ENCODE data around the gene SIL1. TPM values are rescaled to one million over a fixed set of nuclear protein-coding genes. Genes with fewer than 3 reads are reported as not detected.

The SIL1 gene
- total RNA-seq, 2 donors from 2014 or later: 24.4 to 27.0 TPM

DNA sequence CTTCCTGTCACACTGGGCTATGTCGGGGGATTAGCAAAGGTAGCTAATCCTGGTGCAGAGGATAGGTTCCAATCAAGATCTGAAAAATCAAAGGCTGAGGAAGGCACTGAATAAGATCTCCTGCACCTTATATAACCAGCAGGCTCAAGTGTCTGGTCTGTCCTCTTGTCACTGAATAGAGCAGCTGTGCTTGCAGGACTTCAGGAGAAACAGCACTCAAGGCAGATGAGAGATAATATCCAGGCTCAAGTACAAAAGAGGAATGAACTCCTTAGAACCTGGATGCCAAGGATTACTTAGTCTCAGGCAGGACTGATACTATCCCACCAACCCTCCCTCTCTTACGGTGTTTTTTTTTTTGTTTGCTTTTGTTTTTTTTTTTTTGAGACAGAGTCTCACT is 214.2 kb downstream of the SIL1 start:
- peaks cover 21% of the 10 kb centered on the region for H3K4me1 Mint-ChIP-seq
- no peaks in the 10 kb centered on the region for H3K9me3 Mint-ChIP-seq
- H3K27me3 Mint-ChIP-seq: no peaks in the 10 kb centered on the region
- no peaks in the 10 kb centered on the region for H3K36me3 Mint-ChIP-seq (ENCODE audit: low read depth)
- ATAC-seq (replicated peaks): no peak
- H3K27ac Mint-ChIP-seq: no peak overlapping the region
- no peak overlapping the region for H3K4me3 Mint-ChIP-seq

DNA sequence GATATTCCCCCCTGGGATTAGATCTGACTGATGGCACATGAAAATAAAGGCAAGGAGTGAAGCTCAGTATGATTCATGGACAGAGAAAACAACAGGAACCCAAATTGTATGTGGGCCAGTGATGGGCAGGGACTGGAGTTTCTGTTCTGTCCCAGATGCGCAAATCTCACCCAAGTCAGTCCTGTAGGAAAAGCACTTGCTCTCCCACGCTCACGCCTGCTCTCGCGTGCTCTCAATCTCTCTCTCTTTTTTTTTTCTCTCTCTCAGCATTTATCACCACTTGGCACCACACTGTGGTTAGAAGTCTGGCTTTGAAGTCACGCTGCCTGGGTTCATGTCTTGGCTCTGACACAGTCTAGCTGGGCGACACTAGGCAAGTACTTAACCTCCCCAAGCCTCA is 216.6 kb downstream of the SIL1 start:
- no peaks in the 10 kb centered on the region for H3K9me3 Mint-ChIP-seq

DNA sequence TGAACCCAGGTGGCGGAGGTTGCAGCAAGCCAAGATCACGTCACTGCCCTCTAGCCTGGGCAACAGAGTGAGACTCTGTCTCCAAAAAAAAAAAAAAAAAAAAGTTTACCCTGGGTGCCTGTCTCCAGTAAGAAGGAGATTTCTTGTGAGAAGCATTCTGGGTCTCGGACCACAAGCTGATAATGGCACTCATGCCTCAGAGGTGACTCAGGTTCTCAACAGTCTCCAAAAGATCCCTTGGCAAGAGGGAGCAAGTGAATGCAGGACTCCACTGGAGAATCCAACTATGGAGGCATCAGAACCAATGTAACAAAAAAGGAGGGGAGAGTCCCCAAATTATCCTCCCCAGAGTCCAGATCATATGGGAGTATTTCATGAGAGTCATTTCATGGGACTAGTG is 217.0 kb downstream of the SIL1 start:
- H3K27me3 Mint-ChIP-seq: no peaks in the 10 kb centered on the region
- no peaks in the 10 kb centered on the region for H3K9me3 Mint-ChIP-seq
- H3K4me3 Mint-ChIP-seq: no peak overlapping the region
- no peaks in the 10 kb centered on the region for H3K36me3 Mint-ChIP-seq (ENCODE audit: low read depth)
- ATAC-seq (replicated peaks): no peak
- peaks cover 21% of the 10 kb centered on the region for H3K4me1 Mint-ChIP-seq
- H3K27ac Mint-ChIP-seq: peak overlapping the region; percentile 28

More for the DNA sequence above, 216.6 kb downstream of the SIL1 start:
- peak overlapping the region; percentile 5 for H3K27ac Mint-ChIP-seq
- H3K4me1 Mint-ChIP-seq: peaks cover 21% of the 10 kb centered on the region
- peak; percentile 75 for ATAC-seq (replicated peaks)
- H3K36me3 Mint-ChIP-seq (ENCODE audit: low read depth): no peaks in the 10 kb centered on the region
- no peaks in the 10 kb centered on the region for H3K27me3 Mint-ChIP-seq
- peak overlapping the region; percentile 1 for H3K4me3 Mint-ChIP-seq

DNA sequence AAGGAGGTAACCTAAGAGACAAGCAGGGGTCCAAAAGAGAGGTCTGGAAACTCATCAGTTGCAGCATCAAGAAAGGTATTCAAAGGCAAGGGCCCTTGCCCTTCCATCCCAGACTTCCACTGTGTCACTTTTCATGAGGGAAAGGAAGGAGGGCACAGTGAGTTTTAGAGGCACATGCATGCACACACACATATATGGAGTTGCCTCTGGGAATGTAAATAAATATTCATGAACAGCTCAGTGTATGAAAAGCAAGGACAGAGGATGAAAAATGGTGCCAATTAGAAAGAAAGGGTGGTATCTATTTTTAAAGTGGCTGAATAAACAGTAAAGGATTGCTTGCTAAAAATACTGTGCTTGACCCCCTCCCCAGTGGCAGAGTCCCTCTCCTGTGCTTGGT is 217.7 kb downstream of the SIL1 start:
- Mint-ChIP-seq H3K4me3 (peak overlapping the region; percentile 34), H3K9me3 (no peaks in the 10 kb centered on the region), H3K36me3 (ENCODE audit: low read depth) (no peaks in the 10 kb centered on the region), H3K27ac (peak overlapping the region; percentile 57), H3K27me3 (no peaks in the 10 kb centered on the region), H3K4me1 (peaks cover 21% of the 10 kb centered on the region)
- no peak for ATAC-seq (replicated peaks)

DNA sequence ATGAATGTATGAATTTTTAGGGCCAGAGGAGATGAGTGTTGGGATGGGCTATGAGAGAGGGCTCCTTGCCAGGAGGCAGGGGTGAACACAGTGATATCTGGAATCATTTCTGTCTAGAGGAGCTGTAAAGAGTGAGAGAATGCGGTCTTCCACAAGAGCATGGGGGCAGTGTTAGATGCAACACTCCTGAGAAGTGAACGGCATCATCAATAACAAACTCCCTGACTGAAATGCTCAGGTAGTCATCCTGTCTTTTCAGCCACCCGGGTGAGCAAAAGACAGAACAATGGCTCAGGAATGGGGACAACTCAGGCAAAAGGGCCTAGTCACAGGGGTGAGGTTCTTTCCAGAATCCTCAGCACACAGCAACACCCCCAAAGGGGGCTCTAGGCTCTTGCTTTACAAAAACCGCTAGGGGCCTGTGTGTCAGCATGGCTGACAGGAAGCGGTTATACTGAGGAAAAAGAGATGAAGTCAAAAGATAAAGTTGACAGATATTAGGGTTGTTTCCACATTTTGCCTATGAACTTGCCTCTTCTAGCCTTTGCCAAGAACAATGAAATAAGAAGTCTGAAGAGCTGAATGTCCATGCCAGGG is 218.4 kb downstream of the SIL1 start:
- H3K9me3 Mint-ChIP-seq: no peaks in the 10 kb centered on the region
- ATAC-seq (replicated peaks): peak; percentile 50
- peak overlapping the region; percentile 34 for H3K4me3 Mint-ChIP-seq
- peaks cover 21% of the 10 kb centered on the region for H3K4me1 Mint-ChIP-seq
- no peaks in the 10 kb centered on the region for H3K27me3 Mint-ChIP-seq
- H3K27ac Mint-ChIP-seq: peak overlapping the region; percentile 57
- no peaks in the 10 kb centered on the region for H3K36me3 Mint-ChIP-seq (ENCODE audit: low read depth)

DNA sequence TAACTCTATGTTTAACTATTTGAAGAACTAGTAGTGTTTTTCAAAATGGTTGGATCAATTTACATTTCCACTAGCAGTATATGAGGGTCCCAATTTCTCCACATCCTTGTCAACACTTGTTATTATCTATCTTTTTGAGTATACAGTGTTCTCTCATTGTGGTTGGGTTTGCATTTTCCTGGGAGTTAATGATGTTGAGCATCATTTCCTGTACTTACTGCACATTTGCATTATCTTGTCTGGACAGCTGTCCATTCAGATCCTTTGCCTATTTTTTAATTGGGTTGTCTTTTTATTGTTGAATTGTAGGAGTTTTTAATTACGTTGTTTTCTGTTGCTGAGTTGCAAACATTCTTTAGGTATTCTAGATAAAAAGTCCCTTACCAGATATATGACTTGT is 219.6 kb downstream of the SIL1 start:
- no peaks in the 10 kb centered on the region for H3K36me3 Mint-ChIP-seq (ENCODE audit: low read depth)
- no peaks in the 10 kb centered on the region for H3K27me3 Mint-ChIP-seq
- H3K4me3 Mint-ChIP-seq: no peak overlapping the region
- no peak for ATAC-seq (replicated peaks)
- no peaks in the 10 kb centered on the region for H3K9me3 Mint-ChIP-seq
- H3K27ac Mint-ChIP-seq: no peak overlapping the region
- peaks cover 18% of the 10 kb centered on the region for H3K4me1 Mint-ChIP-seq

DNA sequence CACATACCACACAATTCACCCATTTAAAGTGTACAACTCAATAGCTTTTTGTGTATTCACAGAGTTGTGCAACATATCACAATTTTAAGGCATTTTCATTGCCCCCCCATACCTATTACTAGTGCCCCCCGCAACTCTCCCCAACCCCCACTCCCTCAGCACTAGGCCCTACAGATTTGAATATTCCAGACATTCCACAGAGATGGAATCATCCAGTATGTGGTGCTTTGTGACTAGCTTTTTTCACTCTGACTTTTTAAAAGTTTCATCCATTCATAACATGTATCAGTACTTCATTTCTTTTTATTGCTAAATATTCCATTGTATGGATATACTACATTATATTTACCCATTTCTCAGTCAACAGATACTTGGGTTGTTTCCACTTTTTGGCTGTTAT is 220.1 kb downstream of the SIL1 start:
- Mint-ChIP-seq H3K9me3 (no peaks in the 10 kb centered on the region), H3K27ac (no peak overlapping the region), H3K36me3 (ENCODE audit: low read depth) (no peaks in the 10 kb centered on the region), H3K4me3 (no peak overlapping the region), H3K27me3 (no peaks in the 10 kb centered on the region), H3K4me1 (peaks cover 16% of the 10 kb centered on the region)
- ATAC-seq (replicated peaks): no peak

DNA sequence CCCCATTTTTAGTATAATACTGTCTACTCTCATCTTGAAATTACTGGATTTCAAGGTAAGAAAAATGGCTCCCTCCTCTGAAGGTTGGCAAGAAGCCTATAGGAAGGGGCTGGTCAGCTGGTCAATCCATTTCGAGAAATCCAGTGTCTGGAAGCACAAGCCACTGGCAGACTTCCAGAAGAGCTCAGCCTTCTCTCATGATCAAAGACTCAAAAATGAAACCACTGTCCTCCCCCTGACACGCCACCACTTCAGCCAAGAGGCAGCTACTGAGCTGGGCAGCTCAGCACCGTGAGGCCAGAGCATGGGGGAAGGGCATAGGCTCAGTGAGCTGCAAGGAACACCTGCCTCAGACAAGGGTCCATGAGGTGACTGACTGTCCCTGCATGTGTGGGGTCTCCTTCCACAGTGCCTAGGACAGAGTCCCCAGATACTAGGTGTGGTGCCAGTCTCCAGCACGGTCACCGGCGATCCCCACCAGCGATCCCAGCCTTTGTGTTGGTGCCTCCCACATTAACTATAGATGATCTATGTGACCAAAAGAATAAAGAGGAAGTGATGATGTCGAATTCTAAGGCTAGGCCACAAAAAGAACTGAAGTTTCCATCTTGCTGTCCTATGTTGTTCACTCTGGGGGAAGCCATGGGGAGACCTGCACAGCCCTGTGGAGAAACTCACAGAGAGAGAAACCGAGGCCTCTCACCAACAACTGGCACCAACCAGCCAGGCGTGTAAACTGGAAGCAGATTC is 222.9 kb downstream of the SIL1 start:
- ATAC-seq (replicated peaks): no peak
- Mint-ChIP-seq H3K9me3 (no peaks in the 10 kb centered on the region), H3K27ac (no peak overlapping the region), H3K4me1 (peaks cover 13% of the 10 kb centered on the region), H3K4me3 (no peak overlapping the region), H3K27me3 (no peaks in the 10 kb centered on the region), H3K36me3 (ENCODE audit: low read depth) (no peaks in the 10 kb centered on the region)

DNA sequence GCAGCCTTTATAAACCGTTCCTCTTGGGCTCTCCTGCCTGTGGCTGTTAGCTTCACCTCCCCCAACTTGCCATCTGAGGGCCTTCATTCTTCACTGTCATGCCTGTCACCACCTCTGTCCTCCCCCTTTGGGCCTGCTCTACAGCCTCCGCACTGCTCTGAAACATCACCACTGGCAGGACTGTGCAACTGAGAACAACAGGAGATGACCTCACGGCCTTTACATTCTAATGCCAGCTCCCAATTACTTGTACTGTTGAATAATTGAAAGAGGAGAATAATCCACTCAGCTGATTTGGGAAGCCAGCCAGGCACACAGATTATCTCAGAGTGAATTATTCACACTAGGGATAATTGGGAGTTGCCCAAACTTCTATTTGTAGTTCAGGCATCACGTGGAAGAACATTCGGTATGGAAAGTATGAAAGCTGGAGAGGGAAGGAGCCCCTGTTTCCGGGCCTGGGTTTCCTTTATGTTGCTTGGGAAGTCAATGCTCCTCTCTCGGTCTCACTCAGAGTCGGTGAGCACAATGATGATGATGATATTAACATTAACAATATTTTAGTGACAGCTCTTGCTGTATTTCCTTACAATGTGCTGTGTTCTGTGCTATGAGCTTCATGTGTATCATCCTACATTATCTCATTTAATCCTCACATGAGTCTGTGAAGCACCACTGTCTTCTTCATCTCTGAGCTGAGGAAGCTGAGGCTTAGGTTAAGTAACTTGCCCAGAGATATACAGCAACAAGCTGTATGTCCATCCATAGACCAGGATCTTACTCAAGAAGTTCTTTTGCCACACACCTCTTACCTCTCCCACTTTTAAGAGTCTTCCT is 223.7 kb downstream of the SIL1 start:
- Mint-ChIP-seq H3K9me3 (no peaks in the 10 kb centered on the region), H3K4me3 (no peak overlapping the region), H3K27me3 (no peaks in the 10 kb centered on the region), H3K36me3 (ENCODE audit: low read depth) (no peaks in the 10 kb centered on the region), H3K27ac (no peak overlapping the region), H3K4me1 (peaks cover 5% of the 10 kb centered on the region)
- no peak for ATAC-seq (replicated peaks)

DNA sequence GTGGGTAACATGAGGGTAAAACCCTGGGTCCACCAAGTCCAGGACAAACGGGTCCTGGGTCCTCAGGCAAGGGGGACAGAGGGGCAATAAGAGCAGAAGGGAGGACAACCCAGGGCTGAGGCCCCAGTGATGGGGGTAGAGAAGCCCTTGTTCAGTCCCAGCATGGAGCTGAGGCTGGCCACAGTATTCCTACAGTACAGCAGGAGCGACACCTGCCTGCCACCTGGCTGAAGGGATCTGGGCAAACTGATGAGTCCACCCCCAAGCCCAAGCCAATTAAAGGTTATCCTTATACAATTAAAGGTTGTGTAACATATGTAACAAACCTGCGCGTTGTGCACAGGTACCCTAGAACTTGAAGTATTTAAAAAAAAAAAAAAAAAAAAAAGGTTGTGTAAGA is 225.3 kb downstream of the SIL1 start:
- Mint-ChIP-seq H3K4me1 (peaks cover 5% of the 10 kb centered on the region), H3K27ac (no peak overlapping the region), H3K9me3 (no peaks in the 10 kb centered on the region), H3K4me3 (no peak overlapping the region), H3K36me3 (ENCODE audit: low read depth) (no peaks in the 10 kb centered on the region), H3K27me3 (no peaks in the 10 kb centered on the region)
- ATAC-seq (replicated peaks): no peak

DNA sequence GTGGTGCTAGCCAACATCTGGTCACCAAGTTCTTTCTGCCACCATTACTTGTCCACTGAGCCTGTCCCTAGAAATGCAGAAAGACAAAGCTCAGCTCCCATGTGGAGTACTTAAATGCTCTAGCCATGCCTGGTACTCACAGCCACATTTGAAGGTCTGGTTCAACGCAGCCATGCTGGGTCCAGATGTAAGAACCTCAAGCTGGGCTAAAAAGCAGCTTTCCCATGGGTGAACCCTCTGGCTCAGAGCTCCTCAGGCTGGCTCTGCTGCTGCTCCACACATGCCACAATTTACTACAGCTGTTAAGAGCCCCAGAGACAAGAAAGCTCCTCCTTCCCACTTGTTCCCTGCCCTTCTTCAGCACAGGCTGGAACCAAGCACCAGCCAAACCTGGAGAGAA is 225.9 kb downstream of the SIL1 start:
- no peak overlapping the region for H3K4me3 Mint-ChIP-seq
- no peak for ATAC-seq (replicated peaks)
- no peak overlapping the region for H3K27ac Mint-ChIP-seq
- H3K9me3 Mint-ChIP-seq: no peaks in the 10 kb centered on the region
- H3K27me3 Mint-ChIP-seq: no peaks in the 10 kb centered on the region
- no peaks in the 10 kb centered on the region for H3K36me3 Mint-ChIP-seq (ENCODE audit: low read depth)
- peaks cover 5% of the 10 kb centered on the region for H3K4me1 Mint-ChIP-seq

DNA sequence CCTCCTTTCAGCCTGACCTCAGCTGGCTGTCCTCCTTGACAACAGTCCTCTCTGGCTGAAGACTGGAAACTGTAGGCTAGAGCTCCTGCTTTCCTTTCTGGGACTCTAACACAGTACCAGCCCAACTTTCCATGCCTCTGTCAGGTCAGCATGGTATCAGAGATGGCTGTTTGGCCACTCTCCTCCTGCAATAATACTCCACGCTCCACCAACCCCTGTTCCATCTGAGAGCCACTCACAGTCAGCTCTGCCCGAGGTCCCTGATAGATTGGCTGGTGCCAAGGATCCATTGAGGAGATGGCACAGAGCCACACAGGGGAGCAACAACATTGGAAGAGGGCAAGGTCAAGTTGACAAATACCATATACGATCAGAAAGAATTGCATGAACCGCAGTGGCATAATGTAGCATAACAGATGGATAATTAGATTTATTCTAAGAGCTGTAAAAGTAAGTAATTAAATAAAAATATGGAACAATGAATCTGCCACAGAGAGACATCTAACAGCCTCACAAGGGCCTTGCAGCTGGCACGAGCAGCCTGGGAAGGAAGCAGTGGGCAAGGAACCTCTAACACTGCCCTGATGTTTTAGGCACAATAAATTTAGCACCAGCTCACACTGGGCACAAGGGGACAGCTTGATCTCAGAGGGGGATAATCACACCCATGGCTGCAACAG is 228.7 kb downstream of the SIL1 start:
- Mint-ChIP-seq H3K4me1 (peaks cover 5% of the 10 kb centered on the region), H3K9me3 (no peaks in the 10 kb centered on the region), H3K27ac (no peak overlapping the region), H3K27me3 (no peaks in the 10 kb centered on the region), H3K4me3 (no peak overlapping the region), H3K36me3 (ENCODE audit: low read depth) (no peaks in the 10 kb centered on the region)
- no peak for ATAC-seq (replicated peaks)

DNA sequence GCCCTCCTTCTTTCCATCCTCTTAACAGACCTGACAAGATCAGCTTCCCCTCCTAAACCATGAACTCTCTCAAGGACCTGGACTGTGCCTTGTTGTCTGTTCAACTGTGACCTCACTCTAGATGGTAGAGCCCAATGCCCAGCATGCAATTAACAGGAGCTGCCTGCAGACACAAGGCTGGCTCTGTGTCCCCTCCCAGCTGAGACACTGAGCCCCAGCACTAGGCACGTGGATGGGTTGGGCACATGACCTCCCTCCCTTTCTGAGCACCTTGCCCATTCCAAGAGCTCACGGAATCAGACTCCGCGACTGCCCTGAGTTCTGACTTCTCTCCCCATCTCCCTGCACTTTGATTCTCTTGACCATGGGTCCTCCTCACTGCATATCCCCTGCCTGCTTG is 229.6 kb downstream of the SIL1 start:
- no peak overlapping the region for H3K4me3 Mint-ChIP-seq
- H3K27ac Mint-ChIP-seq: no peak overlapping the region
- H3K9me3 Mint-ChIP-seq: no peaks in the 10 kb centered on the region
- peaks cover 5% of the 10 kb centered on the region for H3K4me1 Mint-ChIP-seq
- ATAC-seq (replicated peaks): no peak
- H3K27me3 Mint-ChIP-seq: no peaks in the 10 kb centered on the region
- H3K36me3 Mint-ChIP-seq (ENCODE audit: low read depth): no peaks in the 10 kb centered on the region

DNA sequence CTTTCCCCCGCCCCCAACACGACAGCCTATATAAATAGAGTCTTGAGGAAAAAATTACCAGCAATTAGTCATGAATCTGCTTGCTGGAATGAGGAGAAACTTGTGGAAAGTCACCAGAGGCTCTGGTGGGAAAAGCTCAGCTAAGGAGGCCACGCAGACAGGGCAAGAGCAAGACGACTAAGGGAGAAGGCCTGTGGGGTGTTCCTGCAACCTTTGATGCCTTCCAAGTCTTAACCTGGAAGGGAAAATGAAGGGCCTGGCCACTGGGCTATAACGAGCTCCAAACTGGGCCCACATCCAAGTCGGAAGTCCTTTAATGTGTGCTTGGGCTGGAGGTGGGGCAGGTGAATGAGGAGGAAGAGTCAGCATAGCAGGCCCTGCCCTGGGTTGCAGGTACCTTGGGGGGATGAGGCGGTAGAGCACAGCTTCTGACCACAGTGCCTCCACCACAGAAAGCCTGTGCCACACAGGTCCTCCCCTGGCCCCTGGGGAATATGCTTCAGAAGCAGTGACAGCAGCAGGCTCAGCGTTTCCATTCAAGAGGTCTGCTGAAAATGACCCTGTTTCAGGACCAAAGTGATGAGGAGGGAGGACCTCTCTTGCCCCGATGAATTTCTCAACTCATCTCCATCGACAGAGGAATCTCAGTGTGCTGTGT is 230.2 kb downstream of the SIL1 start:
- Mint-ChIP-seq H3K27ac (no peak overlapping the region), H3K4me1 (peaks cover 5% of the 10 kb centered on the region), H3K27me3 (no peaks in the 10 kb centered on the region), H3K36me3 (ENCODE audit: low read depth) (no peaks in the 10 kb centered on the region), H3K4me3 (no peak overlapping the region), H3K9me3 (no peaks in the 10 kb centered on the region)
- ATAC-seq (replicated peaks): no peak
